HG02938 (cell line): ENCODE data around the gene FN3K.

Experiments
- ATAC-seq: cut with Tn5 transposase; IDR thresholded peaks from one replicate; pipeline ENCODE4 v1.9.1; 2021; ENCODE audit warnings: mild to moderate bottlenecking, moderate library complexity; ENCODE audit not compliant: unreplicated experiment

FN3K gene

GRCh38 chr17:82734987-82735866, at the start of gene FN3K:
Gene FN3K (plus strand): TSS chr17:82735615. CDS start chr17:82735637, 22 bp downstream.
- ATAC-seq = no peak

DNA sequence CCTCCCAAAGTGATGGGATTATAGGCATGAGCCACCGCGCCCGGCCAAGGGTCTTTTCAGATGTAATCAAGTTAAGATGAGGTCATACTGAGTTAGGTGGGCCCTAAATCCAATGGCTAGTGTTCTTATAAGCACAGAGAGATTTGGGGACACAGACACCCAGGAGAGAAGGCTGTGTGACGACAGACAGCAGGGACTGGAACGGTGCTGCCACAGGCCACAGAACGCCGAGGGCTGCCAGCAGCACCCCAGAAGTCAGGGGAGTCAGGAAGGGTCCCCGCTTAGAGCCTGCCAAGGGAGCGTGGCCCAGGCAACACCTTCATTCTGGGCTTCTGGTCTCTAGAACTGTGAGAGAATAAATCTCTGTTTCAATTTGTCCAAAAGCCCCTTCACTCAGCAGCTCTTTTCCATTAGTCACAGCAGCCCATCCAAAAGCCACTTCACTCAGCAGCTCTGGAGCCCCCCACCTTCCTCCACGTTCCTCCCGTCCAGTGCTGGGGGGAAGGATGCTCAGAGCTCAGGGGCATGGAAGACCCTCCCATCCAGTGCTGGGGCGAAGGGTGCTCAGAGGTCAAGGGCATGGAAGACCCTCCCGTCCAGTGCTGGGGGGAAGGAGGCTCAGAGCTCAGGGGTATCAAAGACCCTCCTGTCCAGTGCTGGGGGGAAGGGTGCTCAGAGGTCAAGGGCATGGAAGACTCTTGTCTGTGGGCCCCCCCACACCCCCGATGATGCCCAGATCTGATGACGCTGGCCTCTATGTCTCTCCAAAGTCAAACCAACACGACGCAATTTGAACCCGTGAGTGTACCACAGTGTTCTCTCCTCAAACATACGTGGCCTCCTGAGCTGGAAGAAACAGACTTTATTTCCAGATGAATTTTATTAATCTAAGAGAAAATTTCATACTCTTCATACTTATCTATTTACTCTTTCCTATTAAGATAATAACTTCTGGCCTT, 48.8 kb upstream of the FN3K start:
- no peak for ATAC-seq

DNA sequence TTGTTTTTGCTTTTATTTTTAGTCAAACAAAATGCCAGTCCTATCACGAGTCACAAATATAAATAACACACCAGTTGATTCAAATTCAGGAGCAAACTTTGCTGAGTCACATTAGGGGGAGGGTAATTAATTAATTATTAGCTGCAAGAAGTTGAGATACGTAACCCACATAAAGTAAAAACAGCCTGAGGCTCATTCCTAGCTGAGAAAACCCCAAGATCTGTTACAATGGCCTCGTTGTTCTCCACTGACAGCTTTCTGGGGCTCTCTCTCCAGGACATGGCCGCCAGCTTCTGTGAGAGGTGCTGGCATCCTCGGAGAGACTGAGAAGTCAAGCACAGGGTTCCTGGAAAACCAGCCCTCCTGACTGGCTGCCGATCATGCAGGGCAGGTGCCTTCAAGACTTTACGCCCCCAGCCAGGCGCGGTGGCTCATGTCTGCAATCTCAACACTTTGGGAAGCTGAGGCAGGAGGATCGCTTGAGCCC, 48.0 kb upstream of the FN3K start:
- no peak for ATAC-seq

GRCh38 chr17:82687871-82688270, 47.5 kb upstream of the FN3K start:
- no peak for ATAC-seq

DNA sequence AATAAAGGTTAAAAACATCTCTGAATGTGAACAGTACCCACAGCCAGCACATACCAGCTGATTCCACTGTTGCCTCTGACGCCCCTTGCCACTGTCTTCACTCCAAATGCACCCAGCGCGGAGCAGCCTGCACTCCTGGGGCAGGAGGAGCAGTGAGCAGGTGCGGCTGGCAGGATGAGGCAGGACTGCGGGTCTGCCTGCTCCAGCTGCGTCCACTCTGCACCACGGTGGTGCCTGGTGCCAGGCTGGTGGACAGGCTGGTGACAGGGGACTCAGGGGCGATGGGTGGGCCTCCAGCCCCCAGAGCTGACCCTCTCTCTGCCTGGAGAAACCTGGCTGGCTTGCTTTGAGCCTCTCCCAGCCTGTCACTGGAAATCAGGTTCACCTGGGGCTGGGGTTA, 46.3 kb upstream of the FN3K start:
- ATAC-seq = no peak

DNA sequence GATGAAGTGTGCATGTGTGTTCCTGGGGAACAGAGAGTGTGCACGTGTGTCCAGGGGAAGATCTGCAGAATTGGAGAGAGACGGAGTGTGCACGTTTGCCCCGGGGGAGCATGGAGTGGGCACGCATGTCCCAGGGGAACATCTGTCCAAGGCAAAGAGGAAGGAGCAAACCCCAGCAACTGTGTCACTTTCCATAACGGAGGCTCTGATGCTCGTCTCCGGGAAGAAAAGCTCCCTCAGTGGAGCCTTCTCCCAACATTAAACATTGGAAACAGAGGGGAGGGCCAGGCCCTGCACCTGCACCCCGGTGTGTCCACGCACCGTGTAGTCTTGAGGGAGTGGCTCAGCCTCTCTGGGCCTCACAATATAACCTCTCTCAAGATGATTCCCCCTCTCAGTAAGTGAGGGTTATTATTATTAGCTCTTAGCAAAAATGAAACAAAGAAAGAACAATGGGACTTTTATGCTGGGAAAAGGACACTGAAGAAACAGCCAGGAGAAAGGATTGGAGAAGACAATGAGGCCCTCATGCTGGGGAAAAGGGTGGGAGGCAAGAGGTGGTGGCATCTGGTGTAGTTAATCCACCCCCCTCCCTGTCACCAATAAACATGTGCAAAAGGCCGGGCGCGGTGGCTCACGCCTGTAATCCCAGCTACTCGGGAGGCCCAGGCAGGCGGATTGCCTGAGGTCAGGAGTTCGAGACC, 44.5 kb upstream of the FN3K start:
- no peak for ATAC-seq

DNA sequence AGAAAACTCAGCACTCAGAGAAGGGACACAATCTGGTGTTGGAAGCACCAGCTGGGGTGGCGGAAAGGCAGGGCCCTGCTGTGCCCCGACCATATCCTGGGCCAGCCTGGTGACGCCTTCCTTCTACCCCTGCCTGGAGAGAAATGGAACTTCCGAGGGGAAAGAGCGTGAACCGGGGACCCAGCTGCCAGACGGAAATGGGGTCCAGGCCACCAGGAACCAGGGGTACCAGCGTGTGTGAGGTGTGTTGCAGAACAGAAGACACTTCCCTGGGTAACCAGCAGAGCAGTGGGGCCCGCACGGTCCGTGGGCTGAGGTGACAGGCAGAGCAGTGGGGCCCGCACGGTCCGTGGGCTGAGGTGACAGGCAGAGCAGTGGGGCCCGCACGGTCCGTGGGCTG, 43.7 kb upstream of the FN3K start:
- ATAC-seq = no peak

GRCh38 chr17:82692268-82692667, 43.1 kb upstream of the FN3K start:
- no peak for ATAC-seq

- ATAC-seq = no peak
Observed at GRCh38 chr17:82693168-82693867, 42.1 kb upstream of the FN3K start.

DNA sequence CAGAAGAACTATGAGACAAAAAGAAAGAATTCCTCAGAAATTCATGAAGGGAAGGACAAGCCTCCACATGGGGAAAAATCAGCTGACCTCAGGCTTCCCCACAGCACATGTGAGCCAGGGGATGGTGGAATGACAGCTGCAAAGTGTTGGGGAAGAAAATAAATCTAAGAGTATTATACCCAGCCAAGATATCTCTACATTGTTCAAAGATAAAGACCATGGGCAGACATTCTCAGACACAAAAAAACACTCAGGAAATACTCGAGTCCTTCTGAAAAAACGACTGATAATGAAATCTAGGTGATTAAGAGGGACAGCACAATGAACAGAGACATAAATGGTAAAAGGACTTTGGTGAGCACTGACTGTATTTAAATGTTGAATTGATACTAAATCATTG, 40.8 kb upstream of the FN3K start:
- no peak for ATAC-seq

GRCh38 chr17:82696259-82696658, 39.2 kb upstream of the FN3K start:
- no peak for ATAC-seq

DNA sequence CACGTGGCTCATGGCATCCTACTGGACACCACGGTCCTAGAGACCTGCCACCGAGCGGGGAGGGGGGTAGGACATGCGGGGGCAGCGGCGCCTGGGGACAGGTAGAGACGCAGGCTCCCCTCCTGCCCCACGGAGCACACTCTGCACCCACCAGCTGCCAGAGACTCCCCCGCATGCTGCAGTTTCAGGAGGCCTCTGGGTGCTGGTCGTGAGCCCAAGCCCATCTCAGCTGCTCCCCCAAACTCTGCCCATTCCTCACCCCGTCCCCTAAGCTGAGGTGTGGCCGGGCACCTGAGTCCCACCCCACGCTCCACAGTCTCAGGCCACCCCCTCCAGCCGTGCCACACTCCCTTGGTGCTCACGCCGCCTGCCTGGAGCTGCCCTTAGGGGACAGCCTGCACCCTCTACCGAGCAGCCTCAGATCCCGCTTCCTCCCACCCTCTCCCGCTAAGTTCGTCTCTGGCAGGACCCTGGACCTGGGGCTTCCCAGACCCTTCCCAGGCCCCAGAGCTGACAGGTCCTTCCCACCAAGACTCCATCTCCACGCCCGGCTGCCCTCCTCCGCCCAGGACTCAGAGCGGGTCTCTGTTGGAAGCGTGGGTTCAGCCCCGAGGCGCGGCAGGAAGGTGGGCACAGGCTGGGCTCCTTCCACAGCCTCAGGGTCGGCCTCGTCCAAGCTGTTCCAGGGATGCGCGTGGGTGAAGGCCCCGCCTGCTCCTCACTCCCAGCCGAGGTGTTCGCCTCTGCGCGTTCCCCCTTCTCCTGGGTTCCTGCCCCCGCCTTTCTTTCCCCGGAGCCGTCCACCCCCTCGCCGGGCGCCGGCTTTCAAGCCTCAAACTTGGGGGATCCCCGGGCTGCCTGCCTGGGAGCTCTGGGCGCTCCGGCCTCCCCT, 38.3 kb upstream of the FN3K start:
- ATAC-seq = no peak

GRCh38 chr17:82697808-82698064, 37.7 kb upstream of the FN3K start:
- ATAC-seq = no peak

- ATAC-seq = peak; percentile 93
Observed at GRCh38 chr17:82698065-82698973, 37.1 kb upstream of the FN3K start, which contains the start of gene RAB40B. Gene RAB40B (minus strand): TSS chr17:82698698. CDS start chr17:82698596, 102 bp downstream.

GRCh38 chr17:82698974-82699442, 36.4 kb upstream of the FN3K start:
- ATAC-seq = no peak

DNA sequence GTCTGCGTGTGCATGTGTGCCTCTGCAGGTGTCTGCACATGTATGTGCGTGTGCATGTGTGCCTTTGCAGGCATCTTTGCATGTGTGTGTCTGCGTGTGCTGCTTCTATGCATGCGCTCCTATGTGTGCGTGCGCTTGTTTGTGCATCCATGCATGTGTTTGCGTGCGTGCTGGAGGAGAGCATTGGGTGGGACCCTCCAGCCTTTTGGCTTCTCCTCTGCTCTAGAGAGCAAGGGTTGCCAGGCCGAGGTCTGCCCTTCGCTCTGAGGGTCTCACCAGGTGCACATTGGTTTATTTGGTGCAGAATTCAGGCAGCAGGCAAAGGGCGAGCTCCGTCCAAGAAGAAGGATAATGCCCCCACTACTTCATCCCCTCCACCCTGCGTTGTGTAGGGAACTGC, 35.9 kb upstream of the FN3K start:
- ATAC-seq = no peak

DNA sequence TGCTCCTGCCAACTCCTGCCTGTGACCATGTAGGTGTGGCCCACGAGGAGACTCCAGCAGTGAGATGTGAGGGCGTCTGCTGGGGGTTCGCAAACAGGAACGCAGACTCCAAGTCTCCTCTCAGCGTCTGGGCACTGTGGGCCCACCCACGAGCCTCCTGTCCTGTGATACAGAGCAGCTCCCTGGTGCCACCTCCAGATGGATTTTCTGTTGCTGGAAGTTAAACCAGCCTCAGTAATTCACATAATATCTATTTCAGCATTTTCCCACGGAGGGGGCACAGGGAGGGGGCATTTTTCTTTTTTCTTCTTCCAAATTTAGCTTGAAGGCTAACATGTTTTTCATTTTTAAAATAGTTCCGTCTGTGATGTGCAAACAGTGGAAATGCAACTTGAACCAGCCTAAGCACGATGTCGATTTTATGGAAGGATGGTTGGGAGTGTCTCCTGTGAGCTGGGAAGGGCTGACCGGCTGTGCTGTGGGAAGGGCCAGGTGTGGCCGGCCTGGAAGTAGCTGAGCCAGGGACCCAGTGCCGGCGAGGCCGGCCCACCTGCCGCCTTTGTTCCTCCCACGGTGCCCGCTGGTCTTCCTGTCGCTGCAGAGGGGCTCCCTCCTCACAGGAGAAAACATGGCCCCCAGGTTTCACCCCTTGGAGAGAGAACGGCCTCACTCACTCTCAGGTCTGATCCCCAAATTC, 33.0 kb upstream of the FN3K start:
- ATAC-seq = no peak
